ENCODE data around the gene UBE3C. TPM values are rescaled to one million over a fixed set of nuclear protein-coding genes. Genes with fewer than 3 reads are reported as not detected.

The UBE3C gene
- total and polyA plus RNA-seq, 9 of the 15 experiments (the other 6 are each of a cell fraction or from before 2014, with no cell fraction given): 9.6 to 91.7 (median 75.4) TPM

- peak; percentile 78; the same call in 1 of the 2 replicates for TF ChIP-seq ZNF449 (CRISPR knock-in tag; IDR thresholded peaks at IDR 0.05)
- peak; percentile 97 for TF ChIP-seq ZBTB9 (CRISPR knock-in tag; IDR thresholded peaks at IDR 0.05)
- peak; percentile 56; the same call in 1 of the 2 replicates for TF ChIP-seq KAT7 (CRISPR knock-in tag; IDR thresholded peaks at IDR 0.05; ENCODE audit: borderline replicate concordance)
- TF ChIP-seq, protein P1, sequence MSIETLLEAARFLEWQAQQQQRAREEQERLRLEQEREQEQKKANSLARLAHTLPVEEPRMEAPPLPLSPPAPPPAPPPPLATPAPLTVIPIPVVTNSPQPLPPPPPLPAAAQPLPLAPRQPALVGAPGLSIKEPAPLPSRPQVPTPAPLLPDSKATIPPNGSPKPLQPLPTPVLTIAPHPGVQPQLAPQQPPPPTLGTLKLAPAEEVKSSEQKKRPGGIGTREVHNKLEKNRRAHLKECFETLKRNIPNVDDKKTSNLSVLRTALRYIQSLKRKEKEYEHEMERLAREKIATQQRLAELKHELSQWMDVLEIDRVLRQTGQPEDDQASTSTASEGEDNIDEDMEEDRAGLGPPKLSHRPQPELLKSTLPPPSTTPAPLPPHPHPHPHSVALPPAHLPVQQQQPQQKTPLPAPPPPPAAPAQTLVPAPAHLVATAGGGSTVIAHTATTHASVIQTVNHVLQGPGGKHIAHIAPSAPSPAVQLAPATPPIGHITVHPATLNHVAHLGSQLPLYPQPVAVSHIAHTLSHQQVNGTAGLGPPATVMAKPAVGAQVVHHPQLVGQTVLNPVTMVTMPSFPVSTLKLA (conservative IDR thresholded peaks at IDR 0.05): peak; percentile 81 to 92
- TF ChIP-seq ZNF324 (CRISPR knock-in tag; IDR thresholded peaks at IDR 0.05): peak; percentile 50; the same call in 1 of the 2 replicates
- peak; percentile 93 for TF ChIP-seq MYC (IDR thresholded peaks at IDR 0.05; ENCODE audit: low read depth, low read length)
- no peak; the same call in 1 of the 2 replicates for TF ChIP-seq MYC (CRISPR knock-in tag; IDR thresholded peaks at IDR 0.05; ENCODE audit: borderline replicate concordance, low read depth)
- peak; percentile 84 for TF ChIP-seq SIN3B (IDR thresholded peaks at IDR 0.05; ENCODE audit: low read depth)
- peak; percentile 100 for TF ChIP-seq ZNF644 (tag; IDR thresholded peaks at IDR 0.05; ENCODE audit: low read depth)
- peak; percentile 97 for TF ChIP-seq CTBP1 (IDR thresholded peaks at IDR 0.05; ENCODE audit: borderline replicate concordance)
- peak; percentile 92 for TF ChIP-seq ZNF311 (CRISPR knock-in tag; IDR thresholded peaks at IDR 0.05)
- TF ChIP-seq ZNF695 (CRISPR knock-in tag; IDR thresholded peaks at IDR 0.05): no peak
- TF ChIP-seq, protein P2, sequence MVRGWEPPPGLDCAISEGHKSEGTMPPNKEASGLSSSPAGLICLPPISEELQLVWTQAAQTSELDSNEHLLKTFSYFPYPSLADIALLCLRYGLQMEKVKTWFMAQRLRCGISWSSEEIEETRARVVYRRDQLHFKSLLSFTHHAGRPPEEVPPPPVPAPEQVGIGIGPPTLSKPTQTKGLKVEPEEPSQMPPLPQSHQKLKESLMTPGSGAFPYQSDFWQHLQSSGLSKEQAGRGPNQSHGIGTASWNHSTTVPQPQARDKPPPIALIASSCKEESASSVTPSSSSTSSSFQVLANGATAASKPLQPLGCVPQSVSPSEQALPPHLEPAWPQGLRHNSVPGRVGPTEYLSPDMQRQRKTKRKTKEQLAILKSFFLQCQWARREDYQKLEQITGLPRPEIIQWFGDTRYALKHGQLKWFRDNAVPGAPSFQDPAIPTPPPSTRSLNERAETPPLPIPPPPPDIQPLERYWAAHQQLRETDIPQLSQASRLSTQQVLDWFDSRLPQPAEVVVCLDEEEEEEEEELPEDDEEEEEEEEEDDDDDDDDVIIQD (CRISPR knock-in tag; IDR thresholded peaks at IDR 0.05): peak; percentile 94
- TF ChIP-seq, protein P3, sequence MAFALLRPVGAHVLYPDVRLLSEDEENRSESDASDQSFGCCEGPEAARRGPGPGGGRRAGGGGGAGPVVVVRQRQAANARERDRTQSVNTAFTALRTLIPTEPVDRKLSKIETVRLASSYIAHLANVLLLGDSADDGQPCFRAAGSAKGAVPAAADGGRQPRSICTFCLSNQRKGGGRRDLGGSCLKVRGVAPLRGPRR (CRISPR knock-in tag; IDR thresholded peaks at IDR 0.05): 0 out of 2 replicates have a peak, but pooled peaks have one; percentile 67
- 0 out of 2 replicates have a peak, but pooled peaks have one; percentile 15 for TF ChIP-seq MTA1 (IDR thresholded peaks at IDR 0.05; ENCODE audit: borderline replicate concordance)
- TF ChIP-seq, protein P4, sequence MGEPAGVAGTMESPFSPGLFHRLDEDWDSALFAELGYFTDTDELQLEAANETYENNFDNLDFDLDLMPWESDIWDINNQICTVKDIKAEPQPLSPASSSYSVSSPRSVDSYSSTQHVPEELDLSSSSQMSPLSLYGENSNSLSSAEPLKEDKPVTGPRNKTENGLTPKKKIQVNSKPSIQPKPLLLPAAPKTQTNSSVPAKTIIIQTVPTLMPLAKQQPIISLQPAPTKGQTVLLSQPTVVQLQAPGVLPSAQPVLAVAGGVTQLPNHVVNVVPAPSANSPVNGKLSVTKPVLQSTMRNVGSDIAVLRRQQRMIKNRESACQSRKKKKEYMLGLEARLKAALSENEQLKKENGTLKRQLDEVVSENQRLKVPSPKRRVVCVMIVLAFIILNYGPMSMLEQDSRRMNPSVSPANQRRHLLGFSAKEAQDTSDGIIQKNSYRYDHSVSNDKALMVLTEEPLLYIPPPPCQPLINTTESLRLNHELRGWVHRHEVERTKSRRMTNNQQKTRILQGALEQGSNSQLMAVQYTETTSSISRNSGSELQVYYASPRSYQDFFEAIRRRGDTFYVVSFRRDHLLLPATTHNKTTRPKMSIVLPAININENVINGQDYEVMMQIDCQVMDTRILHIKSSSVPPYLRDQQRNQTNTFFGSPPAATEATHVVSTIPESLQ (CRISPR knock-in tag; IDR thresholded peaks at IDR 0.05): peak; percentile 46; the same call in 1 of the 2 replicates
These were observed at the start of gene UBE3C (continued) for GRCh38 chr7:157138424-157139110.

All from K562 (cell line).